ENCODE results near the gene STK40.

GRCh38 chr1:36323636-36324352 lies 61.9 kb downstream of the STK40 start, which contains the start of gene EVA1B:
- no peak for TF ChIP-seq CTCF (IDR thresholded peaks at IDR 0.05)
- no peak for TF ChIP-seq POLR2A (IDR thresholded peaks at IDR 0.05)
